ENCODE data around the gene CUL9.

CUL9 gene

GRCh38 chr6:43173591-43174262, 8.3 kb upstream of the CUL9 start:
- DNase-seq (ENCODE audit: low read depth), result no peak

- peak; percentile 92 for DNase-seq (ENCODE audit: low read depth)
These were observed 7.5 kb upstream of the CUL9 start for GRCh38 chr6:43174263-43175112.

GRCh38 chr6:43175676-43176422, 6.1 kb upstream of the CUL9 start:
- DNase-seq (ENCODE audit: low read depth), result no peak

GRCh38 chr6:43176423-43176786, 5.6 kb upstream of the CUL9 start:
- no peak for DNase-seq (ENCODE audit: low read depth)

- DNase-seq (ENCODE audit: low read depth), result no peak
These were observed 3.8 kb upstream of the CUL9 start for GRCh38 chr6:43178150-43178549.

- no peak for DNase-seq (ENCODE audit: low read depth)
These were observed 2.8 kb upstream of the CUL9 start for GRCh38 chr6:43178951-43179830.

- no peak for DNase-seq (ENCODE audit: low read depth)
These were observed 1.9 kb upstream of the CUL9 start for GRCh38 chr6:43180058-43180457.

GRCh38 chr6:43180985-43181384, 1.0 kb upstream of the CUL9 start:
- no peak for DNase-seq (ENCODE audit: low read depth)

GRCh38 chr6:43181621-43181941, 415 bp upstream of the CUL9 start:
- no peak for DNase-seq (ENCODE audit: low read depth)

GRCh38 chr6:43183441-43183840, 1.4 kb downstream of the CUL9 start:
- DNase-seq (ENCODE audit: low read depth), result no peak

GRCh38 chr6:43184268-43184985, 2.4 kb downstream of the CUL9 start:
- DNase-seq (ENCODE audit: low read depth), result no peak

- DNase-seq (ENCODE audit: low read depth), result no peak
These were observed 3.5 kb downstream of the CUL9 start for GRCh38 chr6:43185391-43185985.

- DNase-seq (ENCODE audit: low read depth), result no peak
These were observed 4.0 kb downstream of the CUL9 start for GRCh38 chr6:43186019-43186418.

- no peak for DNase-seq (ENCODE audit: low read depth)
These were observed 4.7 kb downstream of the CUL9 start for GRCh38 chr6:43186706-43187105.

GRCh38 chr6:43187821-43188220, 5.8 kb downstream of the CUL9 start:
- no peak for DNase-seq (ENCODE audit: low read depth)

GRCh38 chr6:43188426-43188825, 6.4 kb downstream of the CUL9 start:
- no peak for DNase-seq (ENCODE audit: low read depth)

- DNase-seq (ENCODE audit: low read depth), result no peak
These were observed 7.8 kb downstream of the CUL9 start for GRCh38 chr6:43189776-43190304.

- no peak for DNase-seq (ENCODE audit: low read depth)
These were observed 10.9 kb downstream of the CUL9 start for GRCh38 chr6:43192911-43193310.

- no peak for DNase-seq (ENCODE audit: low read depth)
These were observed 11.9 kb downstream of the CUL9 start for GRCh38 chr6:43193929-43194328.

- DNase-seq (ENCODE audit: low read depth), result no peak
These were observed 14.3 kb downstream of the CUL9 start for GRCh38 chr6:43196337-43196736.

- no peak for DNase-seq (ENCODE audit: low read depth)
These were observed 17.9 kb downstream of the CUL9 start for GRCh38 chr6:43199912-43200311.
